GM19372 (cell line): ENCODE results near the gene NKD2.
"Not testable (repeated sequence)": the region's sequence is repeated elsewhere in the genome, so short reads cannot be mapped to it uniquely, and the experiment has no call there.

Experiments used
- ATAC-seq: cut with Tn5 transposase; IDR thresholded peaks from one replicate; pipeline ENCODE4 v1.9.1; 2021; ENCODE audit warnings: mild to moderate bottlenecking, low read depth, moderate library complexity; ENCODE audit not compliant: unreplicated experiment

The NKD2 gene

GRCh38 chr5:999032-999501 is 9.5 kb upstream of the NKD2 start:
- ATAC-seq = no peak

GRCh38 chr5:999724-1000123 is 8.9 kb upstream of the NKD2 start:
- no peak for ATAC-seq

- no peak for ATAC-seq
Measured at GRCh38 chr5:1000329-1000728, 8.3 kb upstream of the NKD2 start.

GRCh38 chr5:1000831-1001230 is 7.8 kb upstream of the NKD2 start:
- not testable (repeated sequence) for ATAC-seq

GRCh38 chr5:1001406-1002270 is 7.0 kb upstream of the NKD2 start:
- no peak for ATAC-seq

- ATAC-seq = no peak
Measured at GRCh38 chr5:1002271-1002546, 6.4 kb upstream of the NKD2 start.

- no peak for ATAC-seq
Measured at GRCh38 chr5:1002836-1003235, 5.8 kb upstream of the NKD2 start.

- no peak for ATAC-seq
Measured at GRCh38 chr5:1003296-1003937, 5.2 kb upstream of the NKD2 start.

- no peak for ATAC-seq
Measured at GRCh38 chr5:1004461-1005248, 3.9 kb upstream of the NKD2 start.

GRCh38 chr5:1005249-1005851 is 3.3 kb upstream of the NKD2 start:
- no peak for ATAC-seq

GRCh38 chr5:1005904-1006655 is 2.5 kb upstream of the NKD2 start:
- ATAC-seq = no peak

- no peak for ATAC-seq
Measured at GRCh38 chr5:1006656-1007071, 1.9 kb upstream of the NKD2 start.

- no peak for ATAC-seq
Measured at GRCh38 chr5:1007221-1007680, 1.4 kb upstream of the NKD2 start.

- ATAC-seq = no peak
Measured at GRCh38 chr5:1007681-1008450, 736 bp upstream of the NKD2 start.

- no peak for ATAC-seq
Measured at GRCh38 chr5:1009359-1010180, 968 bp downstream of the NKD2 start.

GRCh38 chr5:1010181-1010510 is 1.5 kb downstream of the NKD2 start:
- ATAC-seq = no peak

GRCh38 chr5:1010641-1011046 is 2.0 kb downstream of the NKD2 start:
- ATAC-seq = no peak

GRCh38 chr5:1011226-1011631 is 2.6 kb downstream of the NKD2 start:
- no peak for ATAC-seq
